MG63 (cell line): ENCODE data around the gene EPHB2. TPM values are rescaled to one million over a fixed set of nuclear protein-coding genes. Genes with fewer than 3 reads are reported as not detected.

Source experiments
- DNase-seq: peaks from one replicate; pipeline ENCODE4 v3.0.0-alpha.2; 2020
- H3K27me3 ChIP-seq: fragments of 250-450 bp; sonication (Bioruptor Pico); 2 replicates; pipeline ENCODE4 v1.5.1; 2020; ENCODE audit warnings: mild to moderate bottlenecking, moderate library complexity
- H3K36me3 ChIP-seq: fragments of 250-450 bp; sonication (Bioruptor Pico); 2 replicates; pipeline ENCODE4 v1.5.1; 2020; ENCODE audit warnings: mild to moderate bottlenecking, moderate library complexity
- H3K4me3 ChIP-seq: fragments of 250-450 bp; sonication (Bioruptor Pico); 2 replicates; pipeline ENCODE4 v1.5.1; 2020; ENCODE audit warnings: mild to moderate bottlenecking, moderate library complexity
- H3K9me3 ChIP-seq: fragments of 250-450 bp; sonication (Bioruptor Pico); 2 replicates; pipeline ENCODE4 v1.5.1; 2020; ENCODE audit warnings: mild to moderate bottlenecking, moderate library complexity
- total RNA-seq: library from RNA; depleted of rRNA; stranded (reverse); fragments of >200 nt; shearing (Covaris generic); gene quantifications from 2 replicates; pipeline ENCODE4 v1.2.3, GENCODE V29; 2014; ENCODE audit warnings: low replicate concordance

Gene EPHB2
- total RNA-seq, 1 experiment from 2014 or later = 19.6 TPM

- Histone ChIP-seq H3K9me3 (no peaks in the 10 kb centered on the region), H3K36me3 (no peaks in the 10 kb centered on the region), H3K27me3 (peaks cover 2% of the 10 kb centered on the region; the same call in 1 of the 2 replicates), H3K4me3 (no peak overlapping the region)
- peak; percentile 61 for DNase-seq
Observed at GRCh38 chr1:22949822-22950331, 239.2 kb downstream of the EPHB2 start.

- H3K27me3 ChIP-seq = peaks cover 2% of the 10 kb centered on the region; the same call in 1 of the 2 replicates
Observed at GRCh38 chr1:22951796-22952195, 241.2 kb downstream of the EPHB2 start.

GRCh38 chr1:22952694-22953056 is 242.0 kb downstream of the EPHB2 start:
- no peak for DNase-seq
- Histone ChIP-seq H3K9me3 (no peaks in the 10 kb centered on the region), H3K27me3 (no peaks in the 10 kb centered on the region), H3K4me3 (no peak overlapping the region), H3K36me3 (no peaks in the 10 kb centered on the region)

More at GRCh38 chr1:22951796-22952195, 241.2 kb downstream of the EPHB2 start:
- DNase-seq = no peak
- no peak overlapping the region for H3K4me3 ChIP-seq
- H3K9me3 ChIP-seq = no peaks in the 10 kb centered on the region
- H3K36me3 ChIP-seq = no peaks in the 10 kb centered on the region

GRCh38 chr1:22953057-22953739 is 242.6 kb downstream of the EPHB2 start:
- DNase-seq = no peak
- H3K36me3 ChIP-seq = no peaks in the 10 kb centered on the region
- no peaks in the 10 kb centered on the region for H3K27me3 ChIP-seq
- no peaks in the 10 kb centered on the region for H3K9me3 ChIP-seq
- H3K4me3 ChIP-seq = no peak overlapping the region

GRCh38 chr1:22953740-22954141 is 243.1 kb downstream of the EPHB2 start:
- H3K36me3 ChIP-seq = no peaks in the 10 kb centered on the region
- H3K4me3 ChIP-seq = no peak overlapping the region
- no peak for DNase-seq
- H3K27me3 ChIP-seq = no peaks in the 10 kb centered on the region
- H3K9me3 ChIP-seq = no peaks in the 10 kb centered on the region

- DNase-seq = no peak
- Histone ChIP-seq H3K27me3 (no peaks in the 10 kb centered on the region), H3K4me3 (no peak overlapping the region), H3K9me3 (no peaks in the 10 kb centered on the region), H3K36me3 (no peaks in the 10 kb centered on the region)
Observed at GRCh38 chr1:22955146-22955545, 244.5 kb downstream of the EPHB2 start.

- DNase-seq = no peak
- Histone ChIP-seq H3K36me3 (no peaks in the 10 kb centered on the region), H3K27me3 (no peaks in the 10 kb centered on the region), H3K4me3 (no peak overlapping the region), H3K9me3 (no peaks in the 10 kb centered on the region)
Observed at GRCh38 chr1:22957066-22957465, 246.4 kb downstream of the EPHB2 start.

- Histone ChIP-seq H3K4me3 (no peak overlapping the region), H3K36me3 (no peaks in the 10 kb centered on the region), H3K27me3 (no peaks in the 10 kb centered on the region), H3K9me3 (no peaks in the 10 kb centered on the region)
- DNase-seq = no peak
Observed at GRCh38 chr1:22958556-22958955, 247.9 kb downstream of the EPHB2 start.

- Histone ChIP-seq H3K4me3 (no peak overlapping the region), H3K36me3 (no peaks in the 10 kb centered on the region), H3K27me3 (no peaks in the 10 kb centered on the region), H3K9me3 (no peaks in the 10 kb centered on the region)
- DNase-seq = no peak
Observed at GRCh38 chr1:22959545-22960360, 249.1 kb downstream of the EPHB2 start.

- no peak for DNase-seq
- Histone ChIP-seq H3K9me3 (peaks cover 14% of the 10 kb centered on the region), H3K36me3 (no peaks in the 10 kb centered on the region), H3K4me3 (no peak overlapping the region), H3K27me3 (no peaks in the 10 kb centered on the region)
Observed at GRCh38 chr1:22962558-22962957, 251.9 kb downstream of the EPHB2 start.

GRCh38 chr1:22963044-22963677 is 252.5 kb downstream of the EPHB2 start:
- Histone ChIP-seq H3K27me3 (no peaks in the 10 kb centered on the region; the same call in 1 of the 2 replicates), H3K36me3 (no peaks in the 10 kb centered on the region), H3K9me3 (peaks cover 14% of the 10 kb centered on the region), H3K4me3 (no peak overlapping the region)
- no peak for DNase-seq

GRCh38 chr1:22966309-22966708 is 255.7 kb downstream of the EPHB2 start:
- Histone ChIP-seq H3K36me3 (no peaks in the 10 kb centered on the region), H3K9me3 (peaks cover 14% of the 10 kb centered on the region), H3K4me3 (no peak overlapping the region), H3K27me3 (peaks cover 8% of the 10 kb centered on the region)
- no peak for DNase-seq

GRCh38 chr1:22967833-22968232 is 257.2 kb downstream of the EPHB2 start:
- Histone ChIP-seq H3K36me3 (no peaks in the 10 kb centered on the region), H3K9me3 (peaks cover 14% of the 10 kb centered on the region), H3K27me3 (peaks cover 8% of the 10 kb centered on the region), H3K4me3 (no peak overlapping the region)
- DNase-seq = no peak

- Histone ChIP-seq H3K9me3 (peaks cover 14% of the 10 kb centered on the region), H3K27me3 (peaks cover 8% of the 10 kb centered on the region), H3K4me3 (no peak overlapping the region), H3K36me3 (no peaks in the 10 kb centered on the region)
- peak; percentile 81 for DNase-seq
Observed at GRCh38 chr1:22969304-22969709, 258.7 kb downstream of the EPHB2 start.

GRCh38 chr1:22970096-22970495 is 259.5 kb downstream of the EPHB2 start:
- DNase-seq = no peak
- H3K4me3 ChIP-seq = no peak overlapping the region
- peaks cover 8% of the 10 kb centered on the region for H3K27me3 ChIP-seq
- no peaks in the 10 kb centered on the region for H3K36me3 ChIP-seq
- peaks cover 14% of the 10 kb centered on the region for H3K9me3 ChIP-seq
